ENCODE results near the gene PPP1R2C.

DNA sequence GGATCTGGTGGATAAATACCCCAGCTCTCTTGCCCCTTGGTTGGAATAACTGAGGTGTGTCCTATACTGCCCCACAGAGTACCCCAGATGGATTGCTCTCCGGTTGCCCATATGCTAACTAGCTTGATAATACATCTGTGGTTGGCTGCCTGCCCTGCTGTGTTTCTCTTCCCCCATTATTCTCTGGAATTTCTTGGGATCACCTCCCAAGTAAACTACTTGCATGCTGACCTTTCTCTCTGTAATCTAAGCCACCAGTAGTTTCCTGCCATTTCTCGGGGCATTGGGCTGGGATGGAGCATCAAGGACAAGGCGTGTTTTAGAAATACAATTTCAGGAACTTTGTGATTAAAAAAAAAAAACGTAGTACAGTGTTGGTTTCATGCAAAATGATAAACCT is 25.2 kb downstream of the PPP1R2C start:
- TF ChIP-seq, protein P1, sequence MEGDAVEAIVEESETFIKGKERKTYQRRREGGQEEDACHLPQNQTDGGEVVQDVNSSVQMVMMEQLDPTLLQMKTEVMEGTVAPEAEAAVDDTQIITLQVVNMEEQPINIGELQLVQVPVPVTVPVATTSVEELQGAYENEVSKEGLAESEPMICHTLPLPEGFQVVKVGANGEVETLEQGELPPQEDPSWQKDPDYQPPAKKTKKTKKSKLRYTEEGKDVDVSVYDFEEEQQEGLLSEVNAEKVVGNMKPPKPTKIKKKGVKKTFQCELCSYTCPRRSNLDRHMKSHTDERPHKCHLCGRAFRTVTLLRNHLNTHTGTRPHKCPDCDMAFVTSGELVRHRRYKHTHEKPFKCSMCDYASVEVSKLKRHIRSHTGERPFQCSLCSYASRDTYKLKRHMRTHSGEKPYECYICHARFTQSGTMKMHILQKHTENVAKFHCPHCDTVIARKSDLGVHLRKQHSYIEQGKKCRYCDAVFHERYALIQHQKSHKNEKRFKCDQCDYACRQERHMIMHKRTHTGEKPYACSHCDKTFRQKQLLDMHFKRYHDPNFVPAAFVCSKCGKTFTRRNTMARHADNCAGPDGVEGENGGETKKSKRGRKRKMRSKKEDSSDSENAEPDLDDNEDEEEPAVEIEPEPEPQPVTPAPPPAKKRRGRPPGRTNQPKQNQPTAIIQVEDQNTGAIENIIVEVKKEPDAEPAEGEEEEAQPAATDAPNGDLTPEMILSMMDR (IDR thresholded peaks at IDR 0.05), result no peak
- TF ChIP-seq POLR2AphosphoS5 (IDR thresholded peaks at IDR 0.05; ENCODE audit: low read depth, low read length) (no peak), TCF7L2 (IDR thresholded peaks at IDR 0.05; ENCODE audit: low read depth, low read length) (no peak)
- TF ChIP-seq, protein P2, sequence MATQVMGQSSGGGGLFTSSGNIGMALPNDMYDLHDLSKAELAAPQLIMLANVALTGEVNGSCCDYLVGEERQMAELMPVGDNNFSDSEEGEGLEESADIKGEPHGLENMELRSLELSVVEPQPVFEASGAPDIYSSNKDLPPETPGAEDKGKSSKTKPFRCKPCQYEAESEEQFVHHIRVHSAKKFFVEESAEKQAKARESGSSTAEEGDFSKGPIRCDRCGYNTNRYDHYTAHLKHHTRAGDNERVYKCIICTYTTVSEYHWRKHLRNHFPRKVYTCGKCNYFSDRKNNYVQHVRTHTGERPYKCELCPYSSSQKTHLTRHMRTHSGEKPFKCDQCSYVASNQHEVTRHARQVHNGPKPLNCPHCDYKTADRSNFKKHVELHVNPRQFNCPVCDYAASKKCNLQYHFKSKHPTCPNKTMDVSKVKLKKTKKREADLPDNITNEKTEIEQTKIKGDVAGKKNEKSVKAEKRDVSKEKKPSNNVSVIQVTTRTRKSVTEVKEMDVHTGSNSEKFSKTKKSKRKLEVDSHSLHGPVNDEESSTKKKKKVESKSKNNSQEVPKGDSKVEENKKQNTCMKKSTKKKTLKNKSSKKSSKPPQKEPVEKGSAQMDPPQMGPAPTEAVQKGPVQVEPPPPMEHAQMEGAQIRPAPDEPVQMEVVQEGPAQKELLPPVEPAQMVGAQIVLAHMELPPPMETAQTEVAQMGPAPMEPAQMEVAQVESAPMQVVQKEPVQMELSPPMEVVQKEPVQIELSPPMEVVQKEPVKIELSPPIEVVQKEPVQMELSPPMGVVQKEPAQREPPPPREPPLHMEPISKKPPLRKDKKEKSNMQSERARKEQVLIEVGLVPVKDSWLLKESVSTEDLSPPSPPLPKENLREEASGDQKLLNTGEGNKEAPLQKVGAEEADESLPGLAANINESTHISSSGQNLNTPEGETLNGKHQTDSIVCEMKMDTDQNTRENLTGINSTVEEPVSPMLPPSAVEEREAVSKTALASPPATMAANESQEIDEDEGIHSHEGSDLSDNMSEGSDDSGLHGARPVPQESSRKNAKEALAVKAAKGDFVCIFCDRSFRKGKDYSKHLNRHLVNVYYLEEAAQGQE (IDR thresholded peaks at IDR 0.05; ENCODE audit: insufficient read depth in 1 of 2, low read depth in 2 of 2, low read length in 1 of 2), result no peak

All from Panc1 (cell line).